GM12874 (cell line): ENCODE data around the gene RNU11.

Source experiments
- TF ChIP-seq, protein P1 (sequence below): IDR thresholded peaks from 2 replicates; pipeline ENCODE4 v1.5.1; 2011; ENCODE audit warnings: low read depth, mild to moderate bottlenecking, control low read depth, low read length, moderate library complexity; ENCODE audit not compliant: insufficient read depth

RNU11 gene

DNA sequence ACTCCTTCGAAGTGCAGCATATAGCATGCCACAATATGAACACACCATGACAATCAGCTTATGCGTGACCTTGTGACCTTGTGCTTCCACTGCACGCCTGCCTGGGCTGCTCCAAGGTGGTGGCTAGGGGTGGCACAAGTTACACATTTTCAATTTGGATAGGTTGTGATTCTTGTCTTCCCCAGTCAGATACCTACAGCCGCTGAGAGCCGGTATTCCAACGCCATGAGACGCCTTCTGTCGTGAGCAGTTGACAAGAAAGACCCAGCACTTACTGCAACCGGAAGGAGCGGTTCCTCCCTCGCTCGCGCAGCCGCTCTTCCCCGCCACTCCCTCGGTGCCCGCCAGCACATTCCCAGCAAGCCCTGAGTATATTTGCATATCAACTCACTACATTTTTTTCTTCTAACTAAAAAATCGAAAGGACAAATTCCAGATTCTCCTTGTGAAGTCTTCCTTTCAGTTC, 359 bp upstream of the RNU11 start:
- TF ChIP-seq, protein P1, sequence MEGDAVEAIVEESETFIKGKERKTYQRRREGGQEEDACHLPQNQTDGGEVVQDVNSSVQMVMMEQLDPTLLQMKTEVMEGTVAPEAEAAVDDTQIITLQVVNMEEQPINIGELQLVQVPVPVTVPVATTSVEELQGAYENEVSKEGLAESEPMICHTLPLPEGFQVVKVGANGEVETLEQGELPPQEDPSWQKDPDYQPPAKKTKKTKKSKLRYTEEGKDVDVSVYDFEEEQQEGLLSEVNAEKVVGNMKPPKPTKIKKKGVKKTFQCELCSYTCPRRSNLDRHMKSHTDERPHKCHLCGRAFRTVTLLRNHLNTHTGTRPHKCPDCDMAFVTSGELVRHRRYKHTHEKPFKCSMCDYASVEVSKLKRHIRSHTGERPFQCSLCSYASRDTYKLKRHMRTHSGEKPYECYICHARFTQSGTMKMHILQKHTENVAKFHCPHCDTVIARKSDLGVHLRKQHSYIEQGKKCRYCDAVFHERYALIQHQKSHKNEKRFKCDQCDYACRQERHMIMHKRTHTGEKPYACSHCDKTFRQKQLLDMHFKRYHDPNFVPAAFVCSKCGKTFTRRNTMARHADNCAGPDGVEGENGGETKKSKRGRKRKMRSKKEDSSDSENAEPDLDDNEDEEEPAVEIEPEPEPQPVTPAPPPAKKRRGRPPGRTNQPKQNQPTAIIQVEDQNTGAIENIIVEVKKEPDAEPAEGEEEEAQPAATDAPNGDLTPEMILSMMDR: no peak

- TF ChIP-seq, protein P1: no peak
Observed at GRCh38 chr1:28656335-28656734, 7.9 kb downstream of the RNU11 start.

DNA sequence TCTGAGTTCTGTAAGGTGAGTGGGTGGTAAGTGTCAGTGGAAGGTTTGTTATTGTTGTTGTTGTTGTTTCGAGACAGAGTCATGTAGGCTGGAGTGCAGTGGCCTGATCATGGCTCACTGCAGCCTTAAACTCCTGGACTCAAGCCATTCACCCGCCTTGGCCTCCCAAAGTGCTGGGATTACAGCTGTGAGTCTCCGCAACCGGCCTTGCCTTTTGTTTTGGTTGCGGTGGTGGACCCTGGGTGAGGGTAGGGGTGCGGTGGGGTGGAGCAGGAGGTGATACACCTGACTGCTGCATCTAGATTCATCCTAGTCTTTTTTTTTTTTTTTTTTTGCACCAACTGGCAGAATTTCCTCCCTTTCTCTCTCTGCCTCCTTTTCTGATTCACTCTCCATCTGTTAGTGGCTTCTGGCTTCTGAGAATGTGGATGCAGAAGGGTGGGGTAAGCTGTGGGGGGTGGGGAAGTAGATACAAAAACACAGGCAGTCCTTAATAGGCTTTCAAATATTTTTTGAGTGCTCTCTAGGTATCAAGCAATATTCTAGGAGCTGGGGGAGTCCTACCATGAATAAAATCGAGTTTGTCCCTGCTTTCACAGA, 15.6 kb downstream of the RNU11 start:
- TF ChIP-seq, protein P1: no peak

DNA sequence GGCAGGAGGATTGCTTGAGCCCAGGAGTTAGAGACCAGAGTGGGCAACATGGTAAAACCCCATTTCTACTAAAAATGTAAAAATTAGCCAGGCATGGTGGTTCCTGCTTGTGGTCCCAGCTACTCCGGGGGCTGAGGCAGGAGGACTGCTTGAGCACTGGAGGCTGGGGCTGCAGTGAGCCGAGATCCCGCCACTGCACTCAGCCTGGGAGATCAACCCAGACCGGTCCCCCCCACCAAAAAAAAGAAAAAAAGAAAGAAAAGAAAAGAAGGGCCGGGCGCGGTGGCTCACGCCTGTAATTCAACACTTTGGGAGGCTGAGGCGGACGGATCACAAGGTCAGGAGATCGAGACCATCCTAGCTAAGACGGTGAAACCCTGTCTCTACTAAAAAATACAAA, 18.4 kb downstream of the RNU11 start:
- TF ChIP-seq, protein P1: no peak

DNA sequence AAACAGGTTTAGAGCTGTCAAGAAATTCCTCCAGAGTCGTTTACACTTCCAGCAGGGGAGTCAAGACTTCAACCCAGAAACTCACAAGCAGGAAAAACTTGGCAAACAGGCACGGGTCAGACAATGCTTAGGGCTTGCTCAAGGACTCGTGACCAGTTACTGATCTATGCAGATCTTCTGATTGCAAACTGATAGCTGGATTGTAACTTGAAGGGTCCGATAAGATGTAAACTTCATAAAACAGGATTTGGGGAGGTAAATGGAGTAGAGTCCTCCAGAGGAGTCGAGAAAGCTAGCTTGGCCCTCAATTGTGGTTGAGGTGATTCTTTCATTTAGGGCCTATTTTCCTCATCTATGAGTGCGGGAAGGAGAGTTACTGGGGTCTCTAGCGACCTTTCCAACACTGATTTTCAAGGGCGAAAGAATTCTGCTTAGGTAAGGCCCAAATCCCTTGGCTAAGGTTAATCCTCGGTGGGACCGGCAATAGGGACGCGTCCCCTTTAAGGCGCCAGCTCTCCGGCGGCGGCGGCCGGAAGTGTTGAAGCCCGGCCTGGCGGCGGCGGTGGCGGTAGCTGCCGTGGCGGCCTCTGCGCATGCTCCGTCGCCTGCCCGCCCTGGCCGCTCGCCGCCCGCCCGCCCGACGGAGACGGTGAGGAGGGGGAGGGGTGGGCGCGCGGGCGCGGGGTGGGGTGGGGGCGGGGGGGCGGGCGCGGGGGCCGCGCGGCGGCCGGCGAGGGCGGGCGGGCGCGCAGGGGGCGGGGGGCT, 20.0 kb downstream of the RNU11 start, which contains the start of gene GMEB1:
GMEB1 (plus strand) TSS at position 594 of the 765 bp plus-strand sequence. CDS start 14,829 bp downstream, outside the sequence.
- TF ChIP-seq, protein P1: no peak

GRCh38 chr1:28668956-28669723, 20.7 kb downstream of the RNU11 start:
- TF ChIP-seq, protein P1: no peak

GRCh38 chr1:28671254-28671780, 22.9 kb downstream of the RNU11 start:
- TF ChIP-seq, protein P1: no peak
